ENCODE measurements around the gene ZNF436. TPM values are rescaled to one million over a fixed set of nuclear protein-coding genes. Genes with fewer than 3 reads are reported as not detected.
A peak's percentile ranks its signal among the peaks of the same experiment; 100 is the strongest.

Gene ZNF436
- total RNA-seq, 1 donor, result 30.5 TPM

DNA sequence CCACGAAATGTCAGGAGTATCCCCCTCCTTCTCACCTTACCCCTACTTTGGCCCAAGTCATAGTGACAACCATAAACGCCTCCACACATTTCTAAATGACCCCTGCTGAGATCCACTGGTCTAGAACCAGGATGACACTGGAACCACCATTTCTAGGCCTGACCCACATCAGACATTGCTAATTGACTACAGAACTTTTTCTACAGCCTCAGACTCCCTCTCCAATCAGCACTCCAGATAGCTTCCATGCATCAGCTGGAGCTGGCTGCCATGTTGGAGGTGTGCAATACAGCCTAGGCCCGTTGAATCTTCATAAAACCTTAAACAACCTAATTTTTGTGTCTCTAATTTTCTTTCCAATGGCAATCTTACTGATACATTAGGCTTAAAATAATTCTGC, 36.3 kb upstream of the ZNF436 start:
- no peak overlapping the region for H3K4me3 ChIP-seq (ENCODE audit: low read depth, low read length)
- TF ChIP-seq, protein P1, sequence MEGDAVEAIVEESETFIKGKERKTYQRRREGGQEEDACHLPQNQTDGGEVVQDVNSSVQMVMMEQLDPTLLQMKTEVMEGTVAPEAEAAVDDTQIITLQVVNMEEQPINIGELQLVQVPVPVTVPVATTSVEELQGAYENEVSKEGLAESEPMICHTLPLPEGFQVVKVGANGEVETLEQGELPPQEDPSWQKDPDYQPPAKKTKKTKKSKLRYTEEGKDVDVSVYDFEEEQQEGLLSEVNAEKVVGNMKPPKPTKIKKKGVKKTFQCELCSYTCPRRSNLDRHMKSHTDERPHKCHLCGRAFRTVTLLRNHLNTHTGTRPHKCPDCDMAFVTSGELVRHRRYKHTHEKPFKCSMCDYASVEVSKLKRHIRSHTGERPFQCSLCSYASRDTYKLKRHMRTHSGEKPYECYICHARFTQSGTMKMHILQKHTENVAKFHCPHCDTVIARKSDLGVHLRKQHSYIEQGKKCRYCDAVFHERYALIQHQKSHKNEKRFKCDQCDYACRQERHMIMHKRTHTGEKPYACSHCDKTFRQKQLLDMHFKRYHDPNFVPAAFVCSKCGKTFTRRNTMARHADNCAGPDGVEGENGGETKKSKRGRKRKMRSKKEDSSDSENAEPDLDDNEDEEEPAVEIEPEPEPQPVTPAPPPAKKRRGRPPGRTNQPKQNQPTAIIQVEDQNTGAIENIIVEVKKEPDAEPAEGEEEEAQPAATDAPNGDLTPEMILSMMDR (IDR thresholded peaks at IDR 0.05; ENCODE audit: insufficient read depth, low read length), result no peak
- DNase-seq (ENCODE audit: low read depth), result no peak

DNA sequence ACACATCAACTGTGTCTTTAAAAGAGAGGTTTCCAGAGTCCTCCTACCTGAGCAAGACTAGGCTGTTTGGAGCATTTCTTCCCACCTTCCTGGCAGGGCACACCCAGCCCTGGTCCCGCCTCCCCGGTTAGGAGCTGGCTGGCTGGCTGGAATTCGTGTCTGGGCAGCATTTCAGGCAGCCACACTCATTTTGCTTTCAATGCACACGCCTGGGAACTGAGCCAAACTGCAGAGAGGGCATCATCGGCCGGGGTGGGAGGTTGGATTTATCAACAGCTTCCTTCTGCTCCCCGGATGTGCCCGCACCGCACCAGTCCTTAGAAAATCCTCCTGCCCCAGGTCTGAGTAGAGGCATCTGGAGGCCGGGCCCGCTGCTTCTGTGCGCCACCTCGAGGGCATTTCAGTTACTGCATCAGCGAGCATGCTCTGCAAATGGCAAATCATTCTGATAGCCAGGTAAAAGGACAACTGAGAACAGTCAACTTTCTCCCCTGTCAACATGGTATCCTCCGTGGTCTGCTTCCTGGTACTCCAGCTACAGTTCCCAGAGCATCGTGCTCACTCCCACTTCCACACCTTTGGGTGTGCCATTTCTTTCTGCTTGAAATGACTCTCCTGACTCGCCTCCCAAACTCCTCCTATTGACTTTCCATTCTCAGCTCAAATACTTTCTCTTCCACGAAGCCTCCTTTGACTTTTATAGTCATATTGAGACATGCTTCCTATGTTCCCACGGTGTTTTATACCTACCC, 34.3 kb upstream of the ZNF436 start:
- DNase-seq (ENCODE audit: low read depth), result peak; percentile 95
- no peak overlapping the region for H3K4me3 ChIP-seq (ENCODE audit: low read depth, low read length)
- TF ChIP-seq, protein P1 (IDR thresholded peaks at IDR 0.05; ENCODE audit: insufficient read depth, low read length), result peak; percentile 97

DNA sequence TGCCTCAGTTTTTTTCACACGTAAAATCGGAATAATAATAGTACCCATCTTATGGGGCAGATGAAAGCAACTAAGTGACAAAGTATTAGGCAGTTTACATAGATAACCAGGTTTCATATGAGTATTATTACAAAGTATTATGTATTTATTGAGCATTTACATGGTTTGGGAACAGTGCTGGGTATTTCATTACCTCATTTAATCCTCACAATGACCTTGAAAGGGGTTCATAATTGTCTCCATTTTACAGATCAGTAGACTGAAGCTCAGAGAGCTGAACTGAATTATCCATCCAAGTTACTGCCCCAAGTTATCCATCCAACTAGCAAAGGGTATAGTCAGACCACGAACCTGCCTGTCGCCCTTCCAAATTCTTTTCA, 33.7 kb upstream of the ZNF436 start:
- no peak overlapping the region for H3K4me3 ChIP-seq (ENCODE audit: low read depth, low read length)
- DNase-seq (ENCODE audit: low read depth), result no peak
- TF ChIP-seq, protein P1 (IDR thresholded peaks at IDR 0.05; ENCODE audit: insufficient read depth, low read length), result no peak

DNA sequence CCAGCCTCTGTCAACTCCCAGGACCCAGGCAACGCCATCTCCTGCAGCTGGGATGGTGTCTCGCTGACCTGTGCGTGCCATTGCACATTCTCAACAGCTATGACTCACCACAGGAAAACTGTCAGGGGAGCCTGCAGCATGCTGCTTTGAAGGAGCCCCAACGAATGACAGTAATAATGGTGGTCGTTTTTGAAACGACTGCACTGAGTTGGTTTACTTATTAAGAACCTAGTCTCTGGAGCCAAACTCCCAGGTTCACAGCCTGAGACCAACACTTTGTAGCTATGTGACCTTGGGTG, 33.4 kb upstream of the ZNF436 start:
- TF ChIP-seq, protein P1 (IDR thresholded peaks at IDR 0.05; ENCODE audit: insufficient read depth, low read length), result no peak
- peak; percentile 59 for DNase-seq (ENCODE audit: low read depth)
- H3K4me3 ChIP-seq (ENCODE audit: low read depth, low read length), result no peak overlapping the region

DNA sequence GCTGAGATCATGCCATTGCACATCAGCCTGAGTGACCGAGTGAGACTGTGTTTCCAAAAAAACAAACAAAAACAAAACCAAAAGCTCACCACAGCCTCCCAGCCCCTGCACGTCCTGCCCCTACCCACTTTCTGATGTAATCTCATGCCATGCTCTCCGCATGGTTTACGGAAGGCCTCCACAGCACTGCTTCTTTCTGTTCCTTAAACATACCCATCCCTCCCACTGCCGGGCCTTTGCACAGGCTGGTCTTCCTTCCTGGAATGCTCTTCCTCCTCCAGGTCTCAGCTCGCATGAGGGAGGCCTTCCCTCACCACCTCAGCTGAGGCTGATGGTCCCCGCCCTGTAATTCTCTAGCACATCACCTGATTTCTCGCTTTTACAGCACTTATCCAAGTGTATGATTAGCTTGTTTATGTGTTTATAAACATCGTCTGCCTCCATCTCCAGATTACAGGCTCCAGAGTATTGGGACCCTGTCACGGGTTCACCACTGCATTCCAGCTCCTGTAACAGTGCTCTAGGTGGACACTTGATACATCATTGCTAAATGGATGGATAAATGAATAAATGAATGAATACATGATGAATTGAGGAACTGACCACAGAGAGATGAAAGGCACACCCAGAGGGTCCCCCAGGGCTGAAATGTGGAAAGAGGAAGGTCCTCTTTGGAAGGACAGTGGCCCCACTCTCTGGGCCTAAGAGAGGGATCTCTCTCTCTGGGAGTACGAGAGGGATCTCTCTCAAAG, 32.8 kb upstream of the ZNF436 start:
- TF ChIP-seq, protein P1 (IDR thresholded peaks at IDR 0.05; ENCODE audit: insufficient read depth, low read length), result no peak
- no peak overlapping the region for H3K4me3 ChIP-seq (ENCODE audit: low read depth, low read length)
- no peak for DNase-seq (ENCODE audit: low read depth)

DNA sequence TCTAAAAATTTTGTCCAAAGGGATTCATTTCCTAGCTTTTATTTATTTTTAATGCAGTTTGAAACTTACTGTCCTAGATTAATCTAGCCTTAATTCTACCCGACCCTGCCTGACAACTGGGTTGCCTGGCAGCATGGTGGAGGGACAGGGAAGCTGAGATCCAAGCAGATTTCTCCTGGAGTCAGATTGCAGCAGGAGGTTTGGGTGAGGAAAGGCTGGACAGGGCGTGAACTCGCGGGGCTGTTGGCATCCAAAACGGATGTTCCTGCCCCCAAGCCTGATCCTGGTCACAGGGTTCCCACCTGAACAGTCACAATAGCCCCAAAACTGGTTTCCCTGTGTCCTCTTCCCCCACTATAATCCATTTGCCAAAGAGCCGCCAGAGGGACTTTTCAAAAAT, 31.7 kb upstream of the ZNF436 start:
- no peak overlapping the region for H3K4me3 ChIP-seq (ENCODE audit: low read depth, low read length)
- TF ChIP-seq, protein P1 (IDR thresholded peaks at IDR 0.05; ENCODE audit: insufficient read depth, low read length), result no peak
- no peak for DNase-seq (ENCODE audit: low read depth)

Data from fibroblast of the aortic adventitia (primary cell).